Measurements from ENCODE around the gene UCN.
"Not testable (repeated sequence)": the region's sequence is repeated elsewhere in the genome, so short reads cannot be mapped to it uniquely, and the experiment has no call there.

UCN gene

GRCh38 chr2:27308359-27308881, at the start of gene UCN:
UCN (minus strand) TSS chr2:27308445; CDS start chr2:27307895, 550 bp downstream.
- no peak for DNase-seq (ENCODE audit: low read depth, low spot score)

GRCh38 chr2:27356382-27357181, 48.3 kb upstream of the UCN start, which contains the start of gene GTF3C2:
GTF3C2 (minus strand) TSS chr2:27356764; CDS start chr2:27343554, 13,210 bp downstream.
- peak; percentile 80 for DNase-seq (ENCODE audit: low read depth, low spot score)

GRCh38 chr2:27356056-27356381, 47.8 kb upstream of the UCN start:
- DNase-seq (ENCODE audit: low read depth, low spot score), result no peak

GRCh38 chr2:27354597-27354927, 46.3 kb upstream of the UCN start:
- DNase-seq (ENCODE audit: low read depth, low spot score), result no peak

- no peak for DNase-seq (ENCODE audit: low read depth, low spot score)
Measured at GRCh38 chr2:27353762-27354596, 45.7 kb upstream of the UCN start.

GRCh38 chr2:27353386-27353761, 45.1 kb upstream of the UCN start:
- DNase-seq (ENCODE audit: low read depth, low spot score), result not testable (repeated sequence)

GRCh38 chr2:27351802-27352598, 43.8 kb upstream of the UCN start:
- no peak for DNase-seq (ENCODE audit: low read depth, low spot score)

- no peak for DNase-seq (ENCODE audit: low read depth, low spot score)
Measured at GRCh38 chr2:27350106-27350693, 42.0 kb upstream of the UCN start.

- no peak for DNase-seq (ENCODE audit: low read depth, low spot score)
Measured at GRCh38 chr2:27347641-27348040, 39.4 kb upstream of the UCN start.

- no peak for DNase-seq (ENCODE audit: low read depth, low spot score)
Measured at GRCh38 chr2:27336173-27336572, 27.9 kb upstream of the UCN start.

- DNase-seq (ENCODE audit: low read depth, low spot score), result no peak
Measured at GRCh38 chr2:27335311-27335710, 27.1 kb upstream of the UCN start.

GRCh38 chr2:27324720-27325119, 16.5 kb upstream of the UCN start:
- DNase-seq (ENCODE audit: low read depth, low spot score), result no peak

GRCh38 chr2:27323596-27324285, 15.5 kb upstream of the UCN start:
- no peak for DNase-seq (ENCODE audit: low read depth, low spot score)

- DNase-seq (ENCODE audit: low read depth, low spot score), result peak; percentile 73
Measured at GRCh38 chr2:27322766-27323595, 14.7 kb upstream of the UCN start, which contains the start of gene MPV17. MPV17 (minus strand) TSS chr2:27323097; CDS start chr2:27322517, 580 bp downstream.

GRCh38 chr2:27322301-27322765, 14.1 kb upstream of the UCN start:
- DNase-seq (ENCODE audit: low read depth, low spot score), result no peak

GRCh38 chr2:27320958-27321543, 12.8 kb upstream of the UCN start:
- no peak for DNase-seq (ENCODE audit: low read depth, low spot score)

GRCh38 chr2:27319839-27320238, 11.6 kb upstream of the UCN start:
- not testable (repeated sequence) for DNase-seq (ENCODE audit: low read depth, low spot score)

GRCh38 chr2:27316655-27317412, 8.6 kb upstream of the UCN start:
- no peak for DNase-seq (ENCODE audit: low read depth, low spot score)

GRCh38 chr2:27315122-27315521, 6.9 kb upstream of the UCN start:
- no peak for DNase-seq (ENCODE audit: low read depth, low spot score)

Data from activated naive CD8-positive, alpha-beta T cell treated with anti-CD3 and anti-CD28 coated beads, Interleukin-2, amount 50 U/mL, for 16 hours (primary cell).